ENCODE results near the gene CCDC12.

- TF ChIP-seq POLR2AphosphoS5 (IDR thresholded peaks at IDR 0.05; ENCODE audit: low read depth, low read length) (no peak), ZNF839 (CRISPR knock-in tag; IDR thresholded peaks at IDR 0.05; ENCODE audit: borderline replicate concordance) (no peak), HNRNPUL1 (IDR thresholded peaks at IDR 0.05; ENCODE audit: low read depth, low read length) (no peak), CEBPB (IDR thresholded peaks at IDR 0.05; ENCODE audit: borderline replicate concordance, low read depth, low read length) (no peak), ZNF670 (CRISPR knock-in tag; IDR thresholded peaks at IDR 0.05; ENCODE audit: borderline replicate concordance) (no peak), HOMEZ (CRISPR knock-in tag; IDR thresholded peaks at IDR 0.05; ENCODE audit: low read depth) (no peak), PATZ1 (CRISPR knock-in tag; IDR thresholded peaks at IDR 0.05) (no peak), MTA1 (CRISPR knock-in tag; IDR thresholded peaks at IDR 0.05; ENCODE audit: borderline replicate concordance) (no peak), GTF2F1 (IDR thresholded peaks at IDR 0.05; ENCODE audit: low read length) (no peak), EHMT2 (IDR thresholded peaks at IDR 0.05; ENCODE audit: borderline replicate concordance, low read depth, low read length) (no peak), ZNF121 (CRISPR knock-in tag; IDR thresholded peaks at IDR 0.05) (no peak), TCF7 (IDR thresholded peaks at IDR 0.05; ENCODE audit: low read depth) (no peak), TFE3 (CRISPR knock-in tag; IDR thresholded peaks at IDR 0.05) (no peak), ZNF263 (CRISPR knock-in tag; IDR thresholded peaks at IDR 0.05) (no peak)
These were observed 20.7 kb downstream of the CCDC12 start for GRCh38 chr3:46955801-46956259.
